GM12891 (cell line): ENCODE results near the gene SLC8A1.

Experiments used
- POLR2A ChIP-seq: IDR thresholded peaks from 2 replicates; pipeline ENCODE4 v1.6.1; 2011; ENCODE audit warnings: low read depth, low read length, control low read depth
- POLR2AphosphoS5 ChIP-seq: IDR thresholded peaks from 2 replicates; pipeline ENCODE4 v1.6.1; 2011; ENCODE audit warnings: low read depth, low read length, control low read depth
- SPI1 ChIP-seq: IDR thresholded peaks from 2 replicates; pipeline ENCODE4 v1.6.1; 2011; ENCODE audit warnings: low read depth, low read length, control low read depth
- TAF1 ChIP-seq: IDR thresholded peaks from 2 replicates; pipeline ENCODE4 v1.6.1; 2011; ENCODE audit warnings: low read depth, low read length, control low read depth

DNA sequence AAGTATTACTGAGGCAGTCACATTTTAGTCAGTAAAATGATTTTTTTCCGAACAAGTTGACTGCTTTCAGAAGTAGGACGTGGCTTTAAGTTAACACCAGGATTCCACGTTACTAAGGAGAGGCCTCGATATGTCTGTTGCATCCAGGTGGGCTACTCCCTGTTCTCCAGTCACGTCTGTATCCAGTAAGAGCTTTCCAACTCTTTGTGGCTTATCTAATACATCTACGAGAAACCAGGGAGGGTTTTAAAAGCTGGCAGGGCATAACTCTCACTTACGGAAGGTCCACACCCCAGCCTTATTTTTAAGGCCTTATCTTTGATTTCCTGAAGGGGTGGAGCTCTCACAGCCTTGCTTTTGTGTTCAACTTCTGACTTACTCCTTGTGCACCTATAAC, 99.2 kb downstream of the SLC8A1 start:
- TF ChIP-seq SPI1 (no peak), POLR2A (no peak), POLR2AphosphoS5 (no peak), TAF1 (no peak)
